K562 (cell line): ENCODE measurements around the gene CTSW. TPM values are rescaled to one million over a fixed set of nuclear protein-coding genes. Genes with fewer than 3 reads are reported as not detected.

Experiments used
- DMBX1 ChIP-seq: fragments of 250-450 bp; sonication (Bioruptor Pico); IDR thresholded peaks from 2 replicates; pipeline ENCODE4 v1.8.0; 2022; ENCODE audit warnings: inconsistent platforms, mild to moderate bottlenecking, moderate library complexity, borderline replicate concordance
- FOS ChIP-seq: IDR thresholded peaks from 3 replicates; pipeline ENCODE4 v1.6.1; 2011; ENCODE audit not compliant: insufficient read length; ENCODE audit errors: extremely low read depth
- FOXA3 ChIP-seq, 2 experiments: fragments of 450-650 bp in 1 of 2; sonication (generic) in 1 of 2; formaldehyde crosslinking; IDR thresholded peaks in 1 of 2; conservative IDR thresholded peaks in 1 of 2; 2 replicates each; pipeline versions ENCODE4 v1.4.0 to v1.8.0; 2020 to 2022; ENCODE audit warnings: mild to moderate bottlenecking in 2 of 2, missing genetic modification reagents in 1 of 2
- KLF10 ChIP-seq: fragments of 250-450 bp; sonication (Bioruptor Pico); IDR thresholded peaks from 2 replicates; pipeline ENCODE4 v1.6.1; 2021; ENCODE audit warnings: matching md5 sums
- NCOA2 ChIP-seq, 2 experiments: fragments of 450-650 bp; IDR thresholded peaks; 2 replicates each; pipeline ENCODE4 v1.6.1; 2018; ENCODE audit warnings: mild to moderate bottlenecking in 2 of 2, moderate library complexity in 1 of 2; ENCODE audit not compliant: partially characterized antibody in 2 of 2
- NEUROD1 ChIP-seq: fragments of 150-350 bp; IDR thresholded peaks from 2 replicates; pipeline ENCODE4 v1.6.1; 2014; ENCODE audit warnings: borderline replicate concordance, low read length, low read depth; ENCODE audit not compliant: partially characterized antibody
- PHF8 ChIP-seq: fragments of 200-600 bp; sonication (generic); IDR thresholded peaks from 2 replicates; pipeline ENCODE4 v1.6.1; 2012; ENCODE audit warnings: mixed run types, mild to moderate bottlenecking, inconsistent platforms, low read length, moderate library complexity, borderline replicate concordance
- PURB ChIP-seq: sonication (generic); formaldehyde crosslinking; IDR thresholded peaks from 2 replicates; pipeline ENCODE4 v1.9.0; 2021; ENCODE audit warnings: low read depth, mild to moderate bottlenecking, missing genetic modification reagents
- SAFB ChIP-seq: fragments of 200-400 bp; formaldehyde crosslinking; IDR thresholded peaks from 2 replicates; pipeline ENCODE4 v1.6.1; 2017; ENCODE audit warnings: low read depth, low read length, borderline replicate concordance
- SREBF1 ChIP-seq: fragments of 150-350 bp; IDR thresholded peaks from 2 replicates; pipeline ENCODE4 v1.6.1; 2014; ENCODE audit warnings: antibody characterized with exemption, low read depth, low read length, borderline replicate concordance
- ZBED1 ChIP-seq: IDR thresholded peaks from 2 replicates; pipeline ENCODE4 v1.6.1; 2014
- ZBTB1 ChIP-seq: sonication (generic); formaldehyde crosslinking; IDR thresholded peaks from 2 replicates; pipeline ENCODE4 v1.8.1; 2023; ENCODE audit warnings: missing genetic modification reagents, low read depth, mild to moderate bottlenecking, borderline replicate concordance
- ZNF79 ChIP-seq: fragments of 250-450 bp; sonication (Bioruptor Pico); IDR thresholded peaks from 2 replicates; pipeline ENCODE4 v1.4.0; 2020; ENCODE audit warnings: low read depth, mild to moderate bottlenecking, moderate library complexity
- polyA plus RNA-seq, 8 experiments: library from polyadenylated mRNA; depleted of rRNA in 4 of 8; stranded (reverse) in 5 of 8; unstranded in 3 of 8; fragments of >200 nt; fragmentation: Nextera tagmentation in 2 of 8; fragmentation: Illumina TruSeq in 1 of 8; extraction: Ambion mirVana in 2 of 8; extraction: Trizol in 1 of 8; gene quantifications; 2 replicates each; pipeline versions ENCODE4 v1.2.1 to v1.2.3, GENCODE V29; 2011 to 2014; ENCODE audit warnings: inconsistent platforms in 1 of 8, missing spikeins in 1 of 8
- total RNA-seq, 7 experiments: library from RNA; depleted of rRNA in 6 of 7; stranded (reverse); fragments of >200 nt in 6 of 7; fragmentation: Illumina TruSeq in 2 of 7; extraction: Trizol in 2 of 7; gene quantifications; 2 replicates each; pipeline versions ENCODE4 v1.2.1 to v1.2.3, GENCODE V29; 2011 to 2021; ENCODE audit warnings: low replicate concordance in 1 of 7
- TF ChIP-seq, protein P1 (sequence below): fragments of 250-450 bp; sonication (Bioruptor Pico); IDR thresholded peaks from 2 replicates; pipeline ENCODE4 v1.8.0; 2021; ENCODE audit warnings: mild to moderate bottlenecking, moderate library complexity
- TF ChIP-seq, protein P2 (sequence below): fragments of 200-800 bp; sonication (Bioruptor generic); IDR thresholded peaks from 2 replicates; pipeline ENCODE4 v1.6.1; 2016; ENCODE audit warnings: missing genetic modification characterization, missing compliant biosample characterization
- TF ChIP-seq, protein P3 (sequence below): fragments of 250-450 bp; sonication (Bioruptor Pico); IDR thresholded peaks from 2 replicates; pipeline ENCODE4 v1.4.0; 2020; ENCODE audit warnings: mild to moderate bottlenecking, moderate library complexity

Gene CTSW
- total and polyA plus RNA-seq, 9 of the 15 experiments (the other 6 are each of a cell fraction or from before 2014, with no cell fraction given), result 0.04 TPM; not detected in 8

DNA sequence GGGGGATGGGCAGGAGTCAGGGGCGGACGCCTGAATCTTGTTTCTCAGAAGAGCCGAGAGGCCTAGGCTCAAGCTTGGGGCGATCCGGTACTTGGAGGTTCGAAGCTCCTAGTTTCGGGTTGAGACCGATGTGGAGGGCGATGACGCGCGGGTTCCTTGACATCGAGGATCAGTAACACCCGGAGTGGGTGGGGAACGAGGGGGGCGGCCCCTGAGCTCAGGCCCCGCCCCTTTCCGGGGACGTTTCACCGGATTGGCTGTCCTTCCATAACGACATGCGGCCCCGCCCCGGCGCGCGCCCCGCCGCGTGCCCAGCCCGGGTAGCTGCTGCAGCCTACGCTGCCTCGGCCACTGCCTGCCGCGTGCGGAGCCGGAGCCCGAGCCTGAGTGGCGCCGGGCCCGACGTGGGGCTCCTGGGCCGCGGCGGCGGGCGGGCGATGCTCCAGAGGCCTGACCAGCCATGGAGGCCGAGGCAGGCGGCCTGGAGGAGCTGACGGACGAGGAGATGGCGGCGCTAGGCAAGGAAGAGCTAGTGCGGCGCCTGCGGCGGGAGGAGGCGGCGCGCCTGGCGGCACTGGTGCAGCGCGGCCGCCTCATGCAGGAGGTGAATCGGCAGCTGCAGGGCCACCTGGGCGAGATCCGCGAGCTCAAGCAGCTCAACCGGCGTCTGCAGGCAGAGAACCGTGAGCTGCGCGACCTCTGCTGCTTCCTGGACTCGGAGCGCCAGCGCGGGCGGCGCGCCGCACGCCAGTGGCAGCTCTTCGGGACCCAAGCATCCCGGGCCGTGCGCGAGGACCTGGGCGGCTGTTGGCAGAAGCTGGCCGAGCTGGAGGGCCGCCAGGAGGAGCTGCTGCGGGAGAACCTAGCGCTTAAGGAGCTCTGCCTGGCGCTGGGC lies 10.9 kb downstream of the CTSW start, which contains the start of gene CCDC85B (continued):
- no peak for TF ChIP-seq FOXA3 (CRISPR knock-in tag; conservative IDR thresholded peaks at IDR 0.05 in 1 of 2, IDR thresholded peaks at IDR 0.05 in 1 of 2)
- TF ChIP-seq, protein P1, sequence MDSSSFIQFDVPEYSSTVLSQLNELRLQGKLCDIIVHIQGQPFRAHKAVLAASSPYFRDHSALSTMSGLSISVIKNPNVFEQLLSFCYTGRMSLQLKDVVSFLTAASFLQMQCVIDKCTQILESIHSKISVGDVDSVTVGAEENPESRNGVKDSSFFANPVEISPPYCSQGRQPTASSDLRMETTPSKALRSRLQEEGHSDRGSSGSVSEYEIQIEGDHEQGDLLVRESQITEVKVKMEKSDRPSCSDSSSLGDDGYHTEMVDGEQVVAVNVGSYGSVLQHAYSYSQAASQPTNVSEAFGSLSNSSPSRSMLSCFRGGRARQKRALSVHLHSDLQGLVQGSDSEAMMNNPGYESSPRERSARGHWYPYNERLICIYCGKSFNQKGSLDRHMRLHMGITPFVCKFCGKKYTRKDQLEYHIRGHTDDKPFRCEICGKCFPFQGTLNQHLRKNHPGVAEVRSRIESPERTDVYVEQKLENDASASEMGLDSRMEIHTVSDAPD, result no peak
- no peak for TF ChIP-seq SREBF1
- peak; percentile 90; the same call in 1 of the 2 replicates for TF ChIP-seq PHF8
- peak; percentile 34 for TF ChIP-seq NEUROD1
- no peak for TF ChIP-seq PURB (CRISPR knock-in tag)
- TF ChIP-seq, protein P2, sequence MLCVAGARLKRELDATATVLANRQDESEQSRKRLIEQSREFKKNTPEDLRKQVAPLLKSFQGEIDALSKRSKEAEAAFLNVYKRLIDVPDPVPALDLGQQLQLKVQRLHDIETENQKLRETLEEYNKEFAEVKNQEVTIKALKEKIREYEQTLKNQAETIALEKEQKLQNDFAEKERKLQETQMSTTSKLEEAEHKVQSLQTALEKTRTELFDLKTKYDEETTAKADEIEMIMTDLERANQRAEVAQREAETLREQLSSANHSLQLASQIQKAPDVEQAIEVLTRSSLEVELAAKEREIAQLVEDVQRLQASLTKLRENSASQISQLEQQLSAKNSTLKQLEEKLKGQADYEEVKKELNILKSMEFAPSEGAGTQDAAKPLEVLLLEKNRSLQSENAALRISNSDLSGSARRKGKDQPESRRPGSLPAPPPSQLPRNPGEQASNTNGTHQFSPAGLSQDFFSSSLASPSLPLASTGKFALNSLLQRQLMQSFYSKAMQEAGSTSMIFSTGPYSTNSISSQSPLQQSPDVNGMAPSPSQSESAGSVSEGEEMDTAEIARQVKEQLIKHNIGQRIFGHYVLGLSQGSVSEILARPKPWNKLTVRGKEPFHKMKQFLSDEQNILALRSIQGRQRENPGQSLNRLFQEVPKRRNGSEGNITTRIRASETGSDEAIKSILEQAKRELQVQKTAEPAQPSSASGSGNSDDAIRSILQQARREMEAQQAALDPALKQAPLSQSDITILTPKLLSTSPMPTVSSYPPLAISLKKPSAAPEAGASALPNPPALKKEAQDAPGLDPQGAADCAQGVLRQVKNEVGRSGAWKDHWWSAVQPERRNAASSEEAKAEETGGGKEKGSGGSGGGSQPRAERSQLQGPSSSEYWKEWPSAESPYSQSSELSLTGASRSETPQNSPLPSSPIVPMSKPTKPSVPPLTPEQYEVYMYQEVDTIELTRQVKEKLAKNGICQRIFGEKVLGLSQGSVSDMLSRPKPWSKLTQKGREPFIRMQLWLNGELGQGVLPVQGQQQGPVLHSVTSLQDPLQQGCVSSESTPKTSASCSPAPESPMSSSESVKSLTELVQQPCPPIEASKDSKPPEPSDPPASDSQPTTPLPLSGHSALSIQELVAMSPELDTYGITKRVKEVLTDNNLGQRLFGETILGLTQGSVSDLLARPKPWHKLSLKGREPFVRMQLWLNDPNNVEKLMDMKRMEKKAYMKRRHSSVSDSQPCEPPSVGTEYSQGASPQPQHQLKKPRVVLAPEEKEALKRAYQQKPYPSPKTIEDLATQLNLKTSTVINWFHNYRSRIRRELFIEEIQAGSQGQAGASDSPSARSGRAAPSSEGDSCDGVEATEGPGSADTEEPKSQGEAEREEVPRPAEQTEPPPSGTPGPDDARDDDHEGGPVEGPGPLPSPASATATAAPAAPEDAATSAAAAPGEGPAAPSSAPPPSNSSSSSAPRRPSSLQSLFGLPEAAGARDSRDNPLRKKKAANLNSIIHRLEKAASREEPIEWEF (CRISPR knock-in tag), result no peak
- peak; percentile 63; the same call in 1 of the 2 replicates for TF ChIP-seq DMBX1 (CRISPR knock-in tag)
- no peak for TF ChIP-seq NCOA2 (IDR thresholded peaks at IDR 0.05; ENCODE audit: partially characterized antibody in 2 of 2)
- peak; percentile 15; the same call in 1 of the 2 replicates for TF ChIP-seq ZBED1
- TF ChIP-seq FOS, result no peak
- no peak for TF ChIP-seq ZBTB1 (CRISPR knock-in tag)
- no peak for TF ChIP-seq SAFB
- TF ChIP-seq ZNF79, result no peak
- TF ChIP-seq, protein P3, sequence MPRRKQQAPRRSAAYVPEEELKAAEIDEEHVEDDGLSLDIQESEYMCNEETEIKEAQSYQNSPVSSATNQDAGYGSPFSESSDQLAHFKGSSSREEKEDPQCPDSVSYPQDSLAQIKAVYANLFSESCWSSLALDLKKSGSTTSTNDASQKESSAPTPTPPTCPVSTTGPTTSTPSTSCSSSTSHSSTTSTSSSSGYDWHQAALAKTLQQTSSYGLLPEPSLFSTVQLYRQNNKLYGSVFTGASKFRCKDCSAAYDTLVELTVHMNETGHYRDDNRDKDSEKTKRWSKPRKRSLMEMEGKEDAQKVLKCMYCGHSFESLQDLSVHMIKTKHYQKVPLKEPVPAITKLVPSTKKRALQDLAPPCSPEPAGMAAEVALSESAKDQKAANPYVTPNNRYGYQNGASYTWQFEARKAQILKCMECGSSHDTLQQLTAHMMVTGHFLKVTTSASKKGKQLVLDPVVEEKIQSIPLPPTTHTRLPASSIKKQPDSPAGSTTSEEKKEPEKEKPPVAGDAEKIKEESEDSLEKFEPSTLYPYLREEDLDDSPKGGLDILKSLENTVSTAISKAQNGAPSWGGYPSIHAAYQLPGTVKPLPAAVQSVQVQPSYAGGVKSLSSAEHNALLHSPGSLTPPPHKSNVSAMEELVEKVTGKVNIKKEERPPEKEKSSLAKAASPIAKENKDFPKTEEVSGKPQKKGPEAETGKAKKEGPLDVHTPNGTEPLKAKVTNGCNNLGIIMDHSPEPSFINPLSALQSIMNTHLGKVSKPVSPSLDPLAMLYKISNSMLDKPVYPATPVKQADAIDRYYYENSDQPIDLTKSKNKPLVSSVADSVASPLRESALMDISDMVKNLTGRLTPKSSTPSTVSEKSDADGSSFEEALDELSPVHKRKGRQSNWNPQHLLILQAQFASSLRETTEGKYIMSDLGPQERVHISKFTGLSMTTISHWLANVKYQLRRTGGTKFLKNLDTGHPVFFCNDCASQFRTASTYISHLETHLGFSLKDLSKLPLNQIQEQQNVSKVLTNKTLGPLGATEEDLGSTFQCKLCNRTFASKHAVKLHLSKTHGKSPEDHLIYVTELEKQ, result no peak
- TF ChIP-seq KLF10 (CRISPR knock-in tag), result no peak
